ENCODE results near the gene RMDN3.

The RMDN3 gene

DNA sequence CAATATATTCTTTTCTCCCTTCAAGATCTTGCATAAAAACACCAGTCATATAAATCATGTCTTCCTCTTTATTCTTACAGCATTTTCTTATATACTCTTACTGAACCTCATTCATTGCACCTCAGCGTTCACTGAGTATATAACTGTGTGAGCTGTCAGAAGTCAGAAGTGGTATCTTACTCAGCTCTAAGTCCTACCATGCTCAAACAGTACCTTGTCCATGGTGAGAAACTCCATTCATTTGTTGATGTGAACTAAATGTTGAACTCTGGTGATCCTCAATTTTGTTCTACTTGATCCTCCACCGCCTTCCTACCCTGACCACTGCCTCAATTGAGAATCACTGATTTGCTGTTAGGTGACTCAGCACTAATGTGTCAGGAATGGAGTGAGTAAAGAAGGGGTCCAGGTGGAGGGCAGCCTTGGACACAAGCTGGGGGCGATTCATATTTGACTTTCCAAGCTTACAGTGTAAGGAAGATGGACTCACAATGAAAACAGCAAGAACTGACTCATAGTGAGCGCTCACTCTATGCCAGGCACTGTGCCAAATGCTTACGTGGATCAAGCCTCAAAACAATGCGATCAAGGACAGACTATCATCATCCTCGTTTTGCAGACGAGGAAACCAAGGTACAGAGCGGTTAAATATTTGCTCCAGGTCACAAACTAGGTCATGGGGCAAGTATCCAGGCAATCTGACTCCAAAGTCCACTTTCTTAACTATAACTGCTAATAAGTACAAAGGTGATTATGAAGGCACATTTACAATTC lies 38.3 kb upstream of the RMDN3 start:
- H3K4me3 ChIP-seq (ENCODE audit: low read depth, low read length): no peak overlapping the region
- TF ChIP-seq, protein P1, sequence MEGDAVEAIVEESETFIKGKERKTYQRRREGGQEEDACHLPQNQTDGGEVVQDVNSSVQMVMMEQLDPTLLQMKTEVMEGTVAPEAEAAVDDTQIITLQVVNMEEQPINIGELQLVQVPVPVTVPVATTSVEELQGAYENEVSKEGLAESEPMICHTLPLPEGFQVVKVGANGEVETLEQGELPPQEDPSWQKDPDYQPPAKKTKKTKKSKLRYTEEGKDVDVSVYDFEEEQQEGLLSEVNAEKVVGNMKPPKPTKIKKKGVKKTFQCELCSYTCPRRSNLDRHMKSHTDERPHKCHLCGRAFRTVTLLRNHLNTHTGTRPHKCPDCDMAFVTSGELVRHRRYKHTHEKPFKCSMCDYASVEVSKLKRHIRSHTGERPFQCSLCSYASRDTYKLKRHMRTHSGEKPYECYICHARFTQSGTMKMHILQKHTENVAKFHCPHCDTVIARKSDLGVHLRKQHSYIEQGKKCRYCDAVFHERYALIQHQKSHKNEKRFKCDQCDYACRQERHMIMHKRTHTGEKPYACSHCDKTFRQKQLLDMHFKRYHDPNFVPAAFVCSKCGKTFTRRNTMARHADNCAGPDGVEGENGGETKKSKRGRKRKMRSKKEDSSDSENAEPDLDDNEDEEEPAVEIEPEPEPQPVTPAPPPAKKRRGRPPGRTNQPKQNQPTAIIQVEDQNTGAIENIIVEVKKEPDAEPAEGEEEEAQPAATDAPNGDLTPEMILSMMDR (IDR thresholded peaks at IDR 0.05; ENCODE audit: insufficient read depth, low read length, missing control alignments): no peak
- POLR2A ChIA-PET: no interaction called here
- DNase-seq (ENCODE audit: low read depth, low spot score): peak; percentile 72
- CTCF ChIA-PET: interaction anchor here (0.6 to 3.1 kb wide), 3 partner anchors 11 to 101 kb away, joined by 3 to 10 read pairs (median 8); partner anchors contain the start of gene VPS18

DNA sequence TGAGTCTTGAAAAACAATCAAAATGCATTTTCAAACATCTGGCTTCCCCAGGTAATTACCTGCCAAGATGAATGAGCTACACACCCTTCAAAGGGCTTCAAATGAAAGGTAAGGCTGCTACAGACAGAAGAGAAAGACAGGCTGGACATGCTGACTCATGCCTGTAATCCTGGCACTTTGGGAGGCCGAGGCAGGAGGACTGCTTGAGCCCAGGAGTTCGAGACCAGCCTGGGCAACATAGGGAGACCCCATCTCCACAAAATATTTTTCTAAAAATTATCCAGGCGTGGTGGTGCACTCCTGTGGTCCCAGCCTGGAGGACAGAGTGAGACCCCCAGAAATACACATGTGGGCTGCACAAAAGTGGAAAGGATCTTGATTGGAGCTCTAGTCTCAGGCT lies 37.3 kb upstream of the RMDN3 start:
- TF ChIP-seq, protein P1 (IDR thresholded peaks at IDR 0.05; ENCODE audit: insufficient read depth, low read length, missing control alignments): no peak
- ChIA-PET CTCF (interaction anchor here (1.7 to 3.1 kb wide), 3 partner anchors 10 to 102 kb away, joined by 8 to 11 read pairs (median 10); partner anchors contain the start of gene VPS18), POLR2A (no interaction called here)
- no peak for DNase-seq (ENCODE audit: low read depth, low spot score)
- no peak overlapping the region for H3K4me3 ChIP-seq (ENCODE audit: low read depth, low read length)

DNA sequence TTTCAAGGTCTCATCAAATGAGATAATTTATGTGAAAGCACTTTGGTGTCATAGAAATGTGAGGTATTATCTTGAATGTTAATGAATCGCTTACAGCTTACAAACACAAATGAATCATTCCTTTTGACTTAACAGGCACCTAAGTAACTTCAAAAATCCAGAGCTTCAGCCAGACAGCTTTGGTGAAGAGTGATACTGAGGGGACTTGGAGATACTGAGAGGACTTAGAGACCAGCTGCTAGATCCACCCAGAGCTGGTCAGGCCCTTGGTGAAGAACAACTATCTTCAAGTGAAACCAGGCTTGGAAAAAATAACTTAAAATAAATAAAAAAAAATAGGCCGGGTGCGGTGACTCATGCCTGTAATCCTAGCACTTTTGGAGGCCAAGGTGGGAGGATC lies 35.7 kb upstream of the RMDN3 start:
- no peak for DNase-seq (ENCODE audit: low read depth, low spot score)
- ChIA-PET POLR2A (interaction anchor here (0.9 kb wide), 1 partner anchor 15 kb away, joined by 3 read pairs; no protein-coding TSS in a partner anchor), CTCF (interaction anchor here (1.1 to 3.3 kb wide), 4 partner anchors 8 to 103 kb away, joined by 3 to 18 read pairs (median 7); partner anchors contain the start of gene C15orf62)

DNA sequence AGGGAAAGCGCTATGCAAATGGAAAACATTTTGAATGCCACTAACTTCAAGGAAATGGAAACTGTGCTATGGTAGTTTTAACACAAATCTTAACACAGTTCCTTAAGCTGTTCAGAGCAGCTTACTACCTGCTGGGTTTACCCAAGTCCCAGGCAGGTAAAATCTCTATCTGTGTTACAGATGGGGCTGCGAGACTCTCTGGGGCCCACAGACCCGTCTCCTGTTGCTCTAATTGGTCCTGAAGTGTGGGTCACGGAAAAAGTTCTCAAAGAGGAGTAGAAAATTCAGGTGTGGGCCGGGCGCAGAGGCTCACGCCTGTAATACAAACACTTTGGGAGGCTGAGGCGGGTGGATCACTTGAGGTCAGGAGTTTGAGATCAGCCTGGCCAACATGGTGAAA lies 34.9 kb upstream of the RMDN3 start:
- ChIA-PET CTCF (interaction anchor here (1.5 to 3.3 kb wide), 2 partner anchors 20 to 68 kb away, joined by 3 to 18 read pairs; partner anchors contain the start of gene C15orf62), POLR2A (no interaction called here)
- TF ChIP-seq, protein P1 (IDR thresholded peaks at IDR 0.05; ENCODE audit: insufficient read depth, low read length, missing control alignments): no peak
- H3K4me3 ChIP-seq (ENCODE audit: low read depth, low read length): no peak overlapping the region
- DNase-seq (ENCODE audit: low read depth, low spot score): no peak

More for the DNA sequence above, 35.7 kb upstream of the RMDN3 start:
- TF ChIP-seq, protein P1 (IDR thresholded peaks at IDR 0.05; ENCODE audit: insufficient read depth, low read length, missing control alignments): no peak
- H3K4me3 ChIP-seq (ENCODE audit: low read depth, low read length): no peak overlapping the region

DNA sequence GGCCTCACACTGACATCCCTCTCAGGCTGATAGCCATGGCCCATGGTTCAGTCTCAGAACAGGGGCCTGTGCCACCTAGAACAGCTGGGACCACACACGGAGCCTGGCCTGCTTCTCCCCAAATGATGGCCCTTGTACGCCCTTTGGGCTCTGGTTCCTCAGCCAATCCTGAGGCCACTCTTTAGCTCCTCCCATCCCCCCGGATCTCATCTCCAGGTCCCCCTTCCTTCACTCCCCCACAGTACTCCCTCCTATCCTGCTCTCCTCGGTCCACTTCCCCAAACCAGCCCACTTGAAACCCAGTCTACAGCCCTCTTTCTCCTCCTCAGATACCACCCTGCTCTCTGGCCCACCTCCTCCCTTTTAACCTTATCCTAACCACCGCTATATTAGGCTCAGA lies 34.1 kb upstream of the RMDN3 start:
- no peak for DNase-seq (ENCODE audit: low read depth, low spot score)
- ChIA-PET POLR2A (no interaction called here), CTCF (interaction anchor here (1.4 to 3.3 kb wide), 2 partner anchors 22 to 69 kb away, joined by 3 to 18 read pairs; no protein-coding TSS in a partner anchor)
- H3K4me3 ChIP-seq (ENCODE audit: low read depth, low read length): no peak overlapping the region
- TF ChIP-seq, protein P1 (IDR thresholded peaks at IDR 0.05; ENCODE audit: insufficient read depth, low read length, missing control alignments): no peak

DNA sequence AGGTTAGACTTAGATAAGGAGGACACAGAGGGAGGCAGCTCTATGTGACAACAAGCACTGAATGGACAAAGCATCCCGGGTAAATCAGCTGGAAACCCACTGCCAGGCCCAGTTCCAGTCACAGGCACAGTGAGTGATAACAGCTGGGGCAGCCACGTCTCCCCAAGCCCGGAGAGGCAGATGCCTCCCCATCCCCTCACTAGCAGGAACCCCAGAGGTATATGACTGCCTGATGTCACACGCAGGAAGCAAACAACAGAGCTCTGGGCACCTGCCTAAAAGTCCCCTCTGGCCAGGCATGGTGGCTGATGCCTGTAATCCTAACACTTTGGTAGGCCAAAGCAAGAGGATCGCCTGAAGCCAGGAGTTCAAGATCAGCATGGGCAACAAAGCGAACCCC lies 32.9 kb upstream of the RMDN3 start:
- H3K4me3 ChIP-seq (ENCODE audit: low read depth, low read length): no peak overlapping the region
- no peak for DNase-seq (ENCODE audit: low read depth, low spot score)
- ChIA-PET CTCF (interaction anchor here (0.8 to 3.3 kb wide), 5 partner anchors 21 to 106 kb away, joined by 3 to 18 read pairs (median 4); partner anchors contain the start of genes GCHFR and VPS18), POLR2A (no interaction called here)
- TF ChIP-seq, protein P1 (IDR thresholded peaks at IDR 0.05; ENCODE audit: insufficient read depth, low read length, missing control alignments): no peak

All from AG04449 (cell line).